Fibroblast of the conjunctiva (primary cell): ENCODE measurements around the gene R3HCC1L.
A peak's percentile ranks its signal among the peaks of the same experiment; 100 is the strongest.

Experiments used
- DNase-seq: peaks from one replicate; pipeline ENCODE4 v3.0.0-alpha.2; 2010; ENCODE audit warnings: low read depth

The R3HCC1L gene

DNA sequence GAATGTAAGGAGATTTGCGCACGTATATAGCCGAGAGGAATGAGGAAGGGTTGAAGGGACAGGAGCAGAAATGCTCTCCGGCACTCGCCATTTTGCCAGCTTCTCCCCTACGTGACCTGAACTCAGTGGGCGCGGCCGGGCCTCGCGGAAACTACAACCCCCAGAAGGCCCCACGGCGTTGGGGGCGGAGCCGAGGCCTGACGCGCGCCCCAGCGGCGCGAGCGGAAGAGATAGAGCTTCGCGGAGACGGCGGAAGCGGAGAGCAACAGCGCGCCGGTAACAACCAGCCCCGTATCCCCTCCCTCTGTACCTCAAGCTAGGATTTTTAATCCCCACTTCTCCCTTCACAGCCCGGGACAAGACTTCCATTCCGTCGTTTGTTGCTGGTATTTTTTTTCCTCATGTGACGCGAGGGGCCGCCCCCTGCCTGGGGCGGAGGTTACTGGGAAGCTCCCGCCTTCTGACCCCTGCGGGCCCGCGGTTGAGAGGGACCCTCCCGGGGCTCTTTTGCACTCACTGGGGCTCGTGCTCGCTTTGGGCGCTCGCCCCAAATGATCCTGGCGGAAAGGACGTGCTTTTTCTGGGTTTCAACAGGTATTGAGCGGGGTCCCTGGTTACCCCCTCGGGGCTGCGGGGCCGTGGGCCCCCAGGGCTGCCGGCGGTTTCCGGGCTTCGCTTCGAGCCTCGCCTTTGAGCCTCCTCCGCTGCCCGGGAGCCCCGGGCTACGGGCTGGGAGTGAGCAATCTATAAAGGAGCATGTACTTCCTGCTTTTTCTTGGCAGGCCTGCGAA lies at the start of gene R3HCC1L:
Gene R3HCC1L, plus strand, starts transcription at position 227 of the 791 bp plus-strand sequence. CDS start 73,458 bp downstream, outside the sequence.
- peak; percentile 62 for DNase-seq

DNA sequence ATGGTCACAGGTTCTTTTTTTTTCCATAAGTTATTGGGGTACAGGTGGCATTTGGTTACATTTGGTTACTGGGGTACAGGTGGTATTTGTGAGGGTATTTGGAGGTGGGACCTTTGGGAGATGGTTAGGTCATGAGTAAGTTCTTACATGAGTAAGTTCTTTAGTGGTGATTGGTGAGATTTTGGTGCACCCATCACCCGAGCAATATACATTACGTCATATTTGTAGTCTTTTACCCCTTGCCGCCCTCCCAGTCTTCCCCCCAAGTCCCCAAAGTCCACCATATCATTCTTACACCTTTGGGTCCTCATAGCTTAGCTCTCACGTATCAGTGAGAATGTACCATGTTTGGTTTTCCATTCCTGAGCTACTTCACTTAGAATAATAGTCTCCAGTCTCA lies 49.2 kb upstream of the R3HCC1L start:
- no peak for DNase-seq

DNA sequence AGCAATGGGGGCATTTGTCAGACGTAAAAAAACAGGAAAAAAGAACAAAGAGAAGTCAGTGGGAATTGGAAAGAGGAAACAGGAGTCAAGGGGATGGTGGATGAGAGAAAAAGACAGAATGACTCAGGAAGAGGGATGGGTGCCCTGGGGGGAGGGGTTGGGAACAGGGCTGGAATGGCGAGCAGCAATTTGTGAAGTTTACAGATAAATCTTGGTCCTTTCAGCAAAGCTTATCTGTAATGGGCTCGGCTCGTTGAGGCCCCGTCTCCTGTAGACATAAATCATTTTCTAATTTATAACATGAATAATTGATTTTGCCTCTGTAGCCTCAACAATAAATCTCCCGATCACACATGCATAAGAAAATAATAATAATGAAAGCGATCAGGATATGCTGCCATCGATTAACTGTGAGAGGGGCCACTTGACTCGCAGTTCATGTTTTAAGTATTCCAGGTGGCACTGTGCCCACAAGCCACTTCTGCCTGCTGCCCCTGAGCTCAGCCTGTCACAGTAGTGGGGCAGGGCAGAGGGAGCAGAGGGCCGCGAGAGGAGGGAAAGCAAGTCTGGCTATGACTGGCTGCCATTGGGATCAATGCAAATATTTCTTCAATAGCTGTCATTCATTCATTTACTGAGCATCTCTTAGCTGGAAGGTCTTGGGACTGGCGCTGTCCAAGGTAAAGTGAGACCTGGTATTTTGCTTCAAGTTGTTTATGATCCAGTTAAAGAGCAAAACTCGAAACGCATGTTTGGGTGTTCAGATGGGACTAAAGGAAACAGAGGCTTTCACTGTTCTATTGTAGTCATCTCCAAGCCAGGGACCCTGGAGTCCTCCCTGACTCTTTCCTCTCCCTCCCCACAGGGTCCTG lies 47.4 kb upstream of the R3HCC1L start:
- no peak for DNase-seq

DNA sequence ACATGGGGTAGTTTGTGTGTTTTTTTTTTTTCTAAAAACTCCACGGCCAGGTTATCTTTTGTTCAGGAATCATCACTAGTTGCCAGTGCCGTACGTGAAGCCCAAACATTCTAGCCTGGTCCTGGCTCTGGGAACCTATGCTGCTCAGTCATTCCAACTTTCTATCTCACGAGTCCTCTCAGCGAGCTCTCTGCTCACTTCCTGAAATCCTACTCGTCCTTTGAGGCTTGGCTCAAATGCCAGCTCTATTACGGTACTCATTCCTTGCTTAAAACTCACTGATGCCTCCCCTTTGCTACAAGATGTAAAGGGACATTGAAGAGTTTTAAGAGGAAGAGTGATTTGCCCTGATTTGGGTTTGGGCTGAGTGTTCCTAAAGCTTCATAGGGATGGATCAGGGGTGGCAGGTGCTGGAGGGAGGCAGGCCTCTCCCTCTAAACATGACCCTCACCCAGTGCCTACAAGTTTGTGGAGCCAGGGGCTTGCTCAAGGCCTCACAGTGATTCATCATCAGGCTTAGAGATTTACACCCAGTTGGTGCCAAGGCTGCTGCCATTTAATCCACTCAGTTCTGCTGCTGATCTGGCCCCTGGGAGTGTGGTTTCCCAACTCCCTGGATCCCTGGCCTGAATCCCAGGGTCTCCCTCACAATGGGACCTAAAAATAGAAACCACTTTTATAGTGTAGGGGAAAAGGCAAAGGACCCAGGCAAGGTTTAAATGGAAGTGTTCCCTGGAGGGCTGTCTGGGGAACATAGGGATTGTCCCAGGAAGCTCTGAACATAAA lies 46.1 kb upstream of the R3HCC1L start:
- DNase-seq: peak; percentile 14

DNA sequence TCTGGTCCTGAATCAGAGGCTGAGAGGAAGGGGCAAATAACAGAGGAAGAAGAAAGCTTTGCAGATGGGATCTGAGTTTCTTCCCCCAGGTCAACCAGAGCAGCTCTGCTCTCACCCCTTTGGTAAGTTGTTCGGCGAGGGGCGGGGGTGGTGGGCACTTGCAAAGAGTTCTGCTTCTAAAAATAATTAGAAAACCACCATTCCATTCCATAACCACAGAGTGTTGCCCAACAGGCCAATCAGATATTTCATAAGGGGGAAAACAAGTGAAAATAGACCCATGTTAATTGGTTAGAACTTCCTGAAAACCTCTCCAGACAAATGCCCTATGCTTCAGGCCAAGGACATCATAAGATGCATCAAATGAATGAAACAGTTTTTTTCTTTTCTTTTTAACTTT lies 43.6 kb upstream of the R3HCC1L start:
- no peak for DNase-seq

DNA sequence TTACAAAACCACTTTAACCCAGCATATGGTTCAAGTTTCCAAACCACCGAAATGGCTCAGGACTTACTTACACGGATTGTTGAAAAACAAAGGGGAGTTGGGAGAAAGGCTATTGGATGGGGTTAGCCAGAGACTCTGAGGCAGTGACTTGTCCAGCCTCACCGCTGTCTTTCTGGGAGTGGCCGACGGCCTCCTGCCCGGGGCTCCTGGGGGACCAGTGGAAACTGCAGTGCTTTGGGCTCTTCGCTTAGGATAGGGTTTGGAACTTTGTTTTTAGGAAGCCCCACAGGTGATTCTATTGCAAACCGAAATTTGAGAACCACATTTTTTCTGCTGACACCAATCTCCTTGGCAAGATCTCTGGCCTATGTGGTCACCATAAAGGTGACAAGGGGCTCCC lies 38.1 kb upstream of the R3HCC1L start:
- no peak for DNase-seq

DNA sequence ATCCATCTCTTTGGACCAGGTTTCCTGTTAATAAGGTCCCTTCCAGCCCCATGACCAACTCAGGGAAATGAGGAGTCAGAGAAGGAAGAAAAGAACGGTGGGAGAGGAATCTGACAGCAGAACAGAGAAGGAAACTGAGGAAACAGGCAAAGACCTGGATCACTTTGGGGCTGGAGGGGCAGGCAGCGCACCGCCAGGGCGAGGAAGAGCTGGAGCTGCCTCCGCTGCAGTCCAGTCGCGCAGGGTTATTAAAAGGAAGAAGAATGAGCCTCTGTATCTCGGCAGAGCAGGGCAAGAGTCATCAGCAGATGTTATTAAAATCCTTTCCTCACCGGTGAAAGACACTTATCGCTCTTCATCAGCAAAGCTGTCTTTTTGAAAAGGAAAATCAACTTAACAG lies 37.7 kb upstream of the R3HCC1L start:
- no peak for DNase-seq

DNA sequence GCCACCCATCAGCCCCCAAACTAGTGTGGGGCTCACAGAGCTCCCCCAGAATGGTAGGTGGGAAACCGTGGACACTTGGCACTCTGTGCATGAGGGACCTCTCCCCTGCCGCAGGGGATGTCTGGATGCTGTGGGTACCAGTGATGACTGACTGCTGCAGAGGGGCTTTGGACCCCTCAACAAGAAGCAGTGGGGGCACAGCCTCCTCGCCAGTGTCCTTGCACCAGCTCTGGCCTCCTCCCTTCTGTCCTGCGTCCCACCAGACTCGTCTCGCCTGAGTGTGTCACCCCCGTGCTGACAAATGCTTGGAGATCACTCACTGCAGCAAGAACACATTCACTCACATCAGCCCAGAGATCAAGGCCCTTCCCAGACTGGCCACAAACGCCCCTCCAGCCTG lies 37.3 kb upstream of the R3HCC1L start:
- no peak for DNase-seq

DNA sequence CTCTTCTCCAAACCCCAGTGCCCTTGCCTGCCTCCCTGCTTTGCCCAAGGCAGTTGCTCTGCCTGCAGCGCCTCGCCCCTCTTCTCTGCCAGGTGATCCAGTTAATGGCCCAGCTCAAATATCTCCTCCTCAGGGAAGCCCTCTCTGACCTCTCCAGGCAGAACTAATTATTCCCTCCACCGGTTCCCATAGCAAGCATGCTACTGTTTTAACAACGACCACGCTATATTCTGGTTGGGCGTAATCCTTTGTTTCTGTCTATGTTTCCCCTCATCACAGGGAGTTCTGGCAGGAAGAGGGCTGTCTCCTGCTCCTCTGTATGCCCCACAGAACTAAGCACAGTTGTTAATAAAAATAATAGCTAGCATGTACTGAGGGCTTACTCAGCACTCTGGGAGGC lies 36.8 kb upstream of the R3HCC1L start:
- no peak for DNase-seq

DNA sequence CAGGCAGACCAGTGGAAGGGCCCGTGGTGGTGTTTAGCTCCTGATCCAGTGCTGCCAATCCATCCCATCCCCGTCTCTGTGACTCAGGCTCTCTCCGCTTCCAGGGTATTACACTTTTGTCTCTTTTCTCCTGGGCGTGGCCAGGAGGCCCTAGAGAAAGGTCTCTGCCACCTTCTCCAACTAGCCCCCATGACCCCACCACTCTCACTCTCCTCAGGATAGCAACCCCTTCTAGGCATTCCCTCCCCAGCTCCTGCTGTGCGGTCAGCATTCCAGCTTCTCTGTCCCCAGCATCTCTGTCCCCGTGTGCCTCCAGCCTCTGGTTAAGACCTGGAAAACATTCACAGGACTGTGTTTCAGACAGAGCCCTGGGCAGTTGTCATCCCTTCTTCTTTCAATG lies 36.2 kb upstream of the R3HCC1L start:
- no peak for DNase-seq

DNA sequence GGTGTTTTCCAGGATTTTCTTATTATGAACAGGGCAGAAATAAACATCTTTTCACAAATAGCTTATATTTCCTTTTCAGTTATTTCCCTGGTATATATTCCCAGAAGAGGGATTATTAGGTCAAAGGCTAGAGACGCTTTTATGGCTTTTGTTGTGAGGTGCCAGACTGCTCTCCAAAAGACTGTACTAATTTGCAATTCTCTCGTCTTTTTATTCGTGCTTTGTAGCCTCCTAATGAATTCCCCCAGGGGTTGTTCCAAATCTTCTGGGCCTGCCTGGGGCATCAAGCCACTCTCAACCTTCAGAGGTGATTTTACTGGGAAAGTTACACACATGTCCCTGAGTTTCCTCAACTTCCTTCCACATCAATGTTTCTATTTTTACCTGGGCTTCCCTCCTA lies 34.0 kb upstream of the R3HCC1L start:
- no peak for DNase-seq

DNA sequence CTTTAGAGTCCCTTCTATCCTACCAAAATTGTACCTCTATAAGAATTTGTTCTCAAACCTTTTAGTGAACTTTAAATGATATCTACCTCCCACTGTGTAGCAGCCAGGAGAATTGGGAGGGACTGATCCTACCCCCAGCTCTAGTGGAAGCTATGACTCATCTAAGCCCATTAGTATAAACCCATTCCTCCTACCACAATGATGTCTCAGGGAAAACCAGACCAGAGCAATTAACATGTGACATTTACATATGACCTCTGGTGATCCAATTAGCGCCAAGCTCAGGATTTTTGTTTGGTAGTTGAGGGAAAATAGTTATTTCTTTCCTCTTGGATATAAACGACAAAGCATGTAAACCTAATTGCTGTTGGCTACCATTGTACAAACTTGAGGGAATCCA lies 33.1 kb upstream of the R3HCC1L start:
- no peak for DNase-seq

DNA sequence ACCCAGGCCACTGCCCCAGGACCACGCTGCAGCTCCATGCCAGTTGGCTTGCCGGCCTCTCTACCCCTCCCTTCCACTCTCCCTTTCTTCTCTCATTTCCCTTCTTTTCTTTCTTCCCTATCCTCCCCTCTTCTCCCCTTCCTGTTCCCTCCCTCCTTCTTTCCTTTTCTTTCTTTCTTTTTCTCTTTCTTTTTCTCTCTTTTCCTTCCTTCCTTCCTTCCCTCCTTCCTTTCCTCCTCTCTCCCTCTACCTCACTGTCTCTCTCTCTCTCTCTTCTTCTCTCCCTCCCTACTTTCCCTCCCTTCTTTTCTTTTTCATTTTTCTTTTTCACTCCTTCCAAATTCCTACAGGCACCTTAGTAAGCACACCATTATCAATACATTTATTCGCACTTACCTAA lies 30.3 kb upstream of the R3HCC1L start:
- no peak for DNase-seq

DNA sequence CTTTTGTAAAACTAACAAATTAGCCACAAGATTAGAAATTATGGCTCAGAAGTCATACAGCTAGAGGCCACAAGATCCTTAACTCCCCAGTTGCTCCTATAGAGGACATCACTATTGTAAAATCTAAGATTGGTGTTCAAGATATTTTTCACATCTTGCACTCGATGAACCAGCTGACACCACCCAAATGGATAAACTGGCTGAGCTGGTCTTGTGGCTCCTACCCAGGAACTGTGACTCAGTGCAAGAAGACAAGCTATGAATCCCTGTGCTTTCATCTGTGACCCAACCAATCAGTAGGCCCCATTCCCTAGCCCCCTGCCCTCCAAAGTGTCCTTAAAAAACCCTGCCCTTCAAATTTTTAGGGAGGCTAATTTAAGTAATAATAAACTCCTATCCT lies 27.9 kb upstream of the R3HCC1L start:
- DNase-seq: no peak

DNA sequence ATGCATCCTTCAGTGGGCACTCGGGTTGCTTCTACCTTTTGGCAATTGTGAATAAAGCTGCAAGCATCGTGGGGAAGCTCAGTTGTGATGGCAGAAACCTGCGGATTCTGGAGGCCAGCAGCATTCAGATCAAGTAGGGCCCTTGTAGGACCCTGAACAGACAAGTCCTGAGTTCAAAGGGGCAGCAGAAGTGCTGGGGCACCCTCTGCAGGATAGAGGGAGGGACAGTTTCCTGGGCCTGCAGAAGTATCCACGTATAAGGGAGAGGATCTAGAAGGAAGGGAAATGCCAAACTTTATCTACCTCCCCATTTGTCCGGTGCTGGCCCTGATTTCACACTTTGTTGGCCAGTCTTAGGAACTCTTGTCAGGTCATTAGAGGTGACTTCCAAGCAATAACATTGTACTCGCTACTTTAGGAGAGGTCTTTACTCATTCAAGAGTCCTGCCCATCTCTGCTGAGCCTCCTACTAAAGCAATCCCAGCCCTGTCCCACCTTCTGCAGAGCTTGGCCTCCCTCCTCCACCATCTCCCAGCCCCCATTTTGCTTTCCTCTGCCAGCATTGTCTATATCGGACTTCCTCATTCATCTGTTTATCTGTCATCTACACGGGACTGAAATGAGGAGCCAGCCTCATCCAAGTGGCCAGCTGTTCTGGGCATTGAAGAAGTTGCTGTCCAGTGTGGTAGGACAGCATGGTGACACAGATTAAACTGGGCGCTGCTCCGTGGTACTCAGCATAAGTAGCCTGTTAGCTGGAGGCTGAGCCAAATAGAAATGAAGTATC lies 26.6 kb upstream of the R3HCC1L start:
- no peak for DNase-seq

DNA sequence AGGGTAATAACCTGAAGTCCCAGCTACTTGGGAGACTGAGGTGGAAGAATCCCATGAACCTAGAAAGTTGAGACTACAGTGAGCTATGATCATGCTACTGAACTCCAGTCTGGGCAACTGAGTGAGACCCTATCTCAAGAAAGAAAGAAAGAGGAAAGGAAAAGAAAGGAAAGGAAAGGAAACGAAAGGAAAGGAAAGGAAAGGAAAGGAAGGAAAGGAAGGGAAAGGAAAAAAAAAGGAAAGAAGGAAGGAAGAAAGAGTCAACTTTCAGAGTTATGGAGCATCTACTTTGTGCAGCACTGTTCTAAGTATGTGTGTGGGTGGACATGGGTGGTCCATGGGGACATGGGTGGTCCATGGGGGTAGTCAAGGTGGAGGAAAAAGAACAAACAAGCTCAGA lies 24.1 kb upstream of the R3HCC1L start:
- DNase-seq: no peak

DNA sequence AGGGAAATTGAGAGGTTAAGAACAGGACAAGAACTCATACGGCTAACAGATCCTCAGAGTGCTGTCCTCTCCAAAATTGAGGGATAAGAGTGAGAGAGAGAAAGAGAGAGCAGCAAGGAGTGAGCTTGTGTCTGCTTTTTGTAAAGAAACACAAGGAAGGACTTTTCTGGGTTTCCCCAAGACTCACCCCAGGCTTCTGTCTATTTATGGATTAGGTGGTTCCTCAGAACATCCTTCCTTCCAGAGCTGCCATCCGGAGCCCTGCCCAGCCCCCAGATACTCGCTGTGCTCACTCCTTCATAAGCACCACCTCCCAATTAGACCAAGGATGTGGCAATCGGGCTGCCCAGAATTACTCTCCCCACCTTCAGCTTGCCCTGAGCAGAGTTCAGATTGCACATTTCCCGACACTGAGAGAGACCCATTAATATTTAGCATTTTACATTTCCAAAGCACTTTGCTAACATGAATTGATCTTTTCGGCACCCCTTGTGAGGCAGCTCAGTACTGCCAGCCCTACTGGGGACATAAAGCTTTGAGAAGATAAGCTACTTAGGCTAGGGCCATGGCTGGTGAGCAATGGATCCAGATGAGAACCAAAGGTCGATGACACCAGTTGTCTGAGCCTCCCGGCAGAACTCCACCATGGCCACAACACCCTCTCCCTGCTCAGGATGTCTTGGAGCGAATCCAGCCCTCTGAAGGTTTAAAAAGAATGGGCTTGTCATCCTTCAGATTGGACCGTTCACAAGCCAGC lies 19.2 kb upstream of the R3HCC1L start:
- DNase-seq: no peak

DNA sequence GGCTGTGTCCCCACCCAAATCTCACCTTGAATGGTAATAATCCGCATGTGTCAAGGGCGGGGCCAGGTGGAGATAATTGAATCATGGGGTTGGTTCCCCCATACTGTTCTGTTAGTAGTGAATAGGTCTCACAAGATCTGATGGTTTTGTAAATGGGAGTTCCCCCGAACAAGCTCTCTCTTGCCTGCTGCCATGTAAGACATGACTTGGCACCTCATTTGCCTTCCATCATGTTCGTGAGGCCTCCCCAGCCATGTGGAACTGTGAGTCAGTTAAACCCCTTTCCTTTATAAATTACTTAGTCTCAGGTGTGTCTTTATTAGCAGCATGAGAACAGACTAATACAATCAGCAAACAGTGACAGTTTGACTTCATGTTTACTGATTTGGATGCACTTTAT lies 14.6 kb upstream of the R3HCC1L start:
- DNase-seq: no peak

DNA sequence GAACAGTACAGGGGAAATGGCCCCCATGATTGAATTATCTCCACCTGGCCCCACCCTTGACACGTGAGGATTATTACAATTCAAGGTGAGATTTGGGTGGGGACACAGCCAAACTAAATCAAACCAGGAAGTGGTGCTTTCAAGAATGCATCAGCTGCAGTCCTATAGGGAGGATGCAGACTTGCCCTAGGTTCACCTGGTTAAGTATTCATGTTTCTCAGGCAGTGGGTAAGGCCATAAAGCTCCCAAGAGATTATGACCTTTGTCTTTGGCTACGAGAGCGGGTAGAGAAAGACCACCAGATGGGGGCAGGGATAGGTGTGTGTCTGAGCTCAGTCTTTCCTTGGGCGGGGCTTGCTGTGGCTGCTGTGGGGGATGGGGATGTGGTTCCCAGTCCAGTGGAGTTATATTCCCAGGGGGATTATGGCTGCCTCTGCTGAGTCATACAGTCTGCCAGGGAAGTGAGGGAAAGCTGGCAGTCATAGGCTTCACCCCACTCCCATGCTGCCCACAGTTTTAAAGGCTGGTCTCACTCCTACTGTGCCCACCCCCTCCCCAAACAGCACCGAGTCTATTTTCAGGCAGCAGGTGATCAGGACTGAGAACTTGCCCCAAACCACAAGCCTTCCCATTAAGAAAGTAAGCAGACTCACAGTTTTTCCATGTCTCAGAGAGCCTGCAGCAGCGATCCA lies 8.4 kb upstream of the R3HCC1L start:
- DNase-seq: no peak

DNA sequence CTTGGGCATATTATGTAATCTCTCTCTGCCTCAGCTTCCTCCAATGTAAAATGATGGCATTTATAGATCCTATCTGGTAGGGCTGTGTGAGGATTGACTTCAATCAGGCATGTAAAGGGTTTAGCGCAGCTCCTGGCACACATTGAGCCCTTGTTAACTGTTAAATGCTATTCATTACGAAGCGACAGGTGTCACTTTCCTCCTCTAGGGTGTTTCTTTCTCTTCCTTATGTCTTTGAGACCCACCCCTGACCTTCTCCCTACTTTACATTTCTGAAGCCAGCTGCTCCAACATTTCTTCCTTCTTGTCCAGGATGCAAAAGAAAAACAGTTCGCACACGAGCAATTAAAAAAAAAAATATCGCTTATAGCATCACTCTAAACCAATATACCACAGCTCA lies 5.7 kb upstream of the R3HCC1L start:
- DNase-seq: no peak
